NB4 (cell line): Measurements from ENCODE around the gene RGS3.

Experiments
- CTCF ChIP-seq: IDR thresholded peaks from one replicate; pipeline ENCODE4 v1.5.1; 2012; ENCODE audit warnings: low read depth, low read length
- POLR2A ChIP-seq: IDR thresholded peaks from 2 replicates; pipeline ENCODE4 v1.6.1; 2011; ENCODE audit warnings: mild to moderate bottlenecking; ENCODE audit not compliant: insufficient read length; ENCODE audit errors: extremely low read depth

- TF ChIP-seq CTCF (no peak), POLR2A (no peak)
Measured at GRCh38 chr9:113614843-113615648, 151.5 kb downstream of the RGS3 start.
